HCEC 1CT (cell line): ENCODE measurements around the gene MAML2.

Source experiments
- DNase-seq: peaks from one replicate; pipeline ENCODE4 v3.0.0-alpha.2; 2017

Gene MAML2

DNA sequence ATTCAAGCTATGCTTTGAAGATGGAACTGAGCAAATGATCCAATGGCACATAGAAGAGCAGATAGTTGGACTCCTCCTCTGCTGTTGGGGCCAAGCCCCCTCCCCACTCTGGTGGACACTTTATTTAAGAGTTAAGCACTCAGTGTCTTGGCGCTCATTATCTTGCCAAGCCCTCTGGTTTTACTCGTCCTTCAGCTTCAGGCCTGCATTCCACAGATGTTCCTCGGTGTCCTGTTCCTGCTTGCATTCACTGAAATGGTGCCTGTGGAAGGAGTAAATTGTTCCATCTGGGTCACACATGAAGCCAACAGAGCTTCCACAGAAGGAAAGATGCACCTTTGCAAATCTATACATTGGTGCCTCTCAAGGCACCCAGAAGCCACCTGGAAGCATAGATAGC is 26.1 kb downstream of the MAML2 start:
- no peak for DNase-seq

DNA sequence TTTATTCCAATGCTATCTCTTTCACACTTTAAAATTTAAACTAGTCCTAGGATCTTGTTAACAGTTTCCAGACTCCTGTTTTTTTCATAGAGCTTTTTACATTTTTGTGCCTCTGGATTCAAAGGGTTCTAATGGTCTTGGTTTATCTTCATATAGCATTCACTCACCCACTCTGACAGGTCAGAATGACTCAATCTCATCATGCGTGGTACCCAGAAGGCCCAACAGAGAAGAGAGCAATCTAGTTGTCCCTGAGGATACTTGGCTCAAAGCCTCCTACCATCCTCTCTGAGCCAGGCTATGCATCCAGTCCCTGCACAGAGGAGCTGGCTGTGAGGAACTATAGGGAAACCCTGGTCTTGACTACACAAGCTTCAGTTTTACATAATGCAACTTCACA is 27.5 kb downstream of the MAML2 start:
- no peak for DNase-seq

DNA sequence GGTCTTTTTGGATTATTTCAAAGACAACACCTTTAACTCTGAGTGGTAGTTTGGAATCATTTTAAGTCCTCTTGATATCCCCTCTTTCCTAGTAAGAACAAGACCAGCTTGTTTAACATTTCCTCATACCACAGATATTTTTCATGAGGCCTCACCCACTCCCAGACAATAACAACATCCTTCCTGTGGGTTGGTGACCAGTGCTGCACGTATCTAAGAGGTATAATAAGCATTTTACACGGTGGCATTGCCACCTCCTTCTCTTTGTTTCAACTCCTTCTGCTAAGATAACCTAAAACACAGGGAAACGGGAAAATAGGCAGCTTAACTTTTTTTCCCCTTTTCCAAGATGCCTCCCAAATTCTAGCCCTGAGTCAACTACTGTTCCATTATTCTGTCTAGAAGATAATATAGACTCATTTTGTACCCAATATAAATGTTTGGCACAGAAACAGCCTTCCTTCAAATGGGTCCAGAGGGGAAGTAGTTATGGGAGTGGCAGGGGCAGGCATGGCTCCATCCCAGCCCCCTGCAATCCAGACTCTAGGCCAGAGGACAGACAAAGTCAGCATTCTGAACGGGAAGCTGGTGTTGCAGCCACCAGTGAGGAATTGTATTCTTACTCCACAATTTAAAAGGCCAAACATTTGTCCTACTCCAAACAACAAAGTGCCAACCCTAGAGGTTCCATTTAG is 28.5 kb downstream of the MAML2 start:
- peak; percentile 81 for DNase-seq

DNA sequence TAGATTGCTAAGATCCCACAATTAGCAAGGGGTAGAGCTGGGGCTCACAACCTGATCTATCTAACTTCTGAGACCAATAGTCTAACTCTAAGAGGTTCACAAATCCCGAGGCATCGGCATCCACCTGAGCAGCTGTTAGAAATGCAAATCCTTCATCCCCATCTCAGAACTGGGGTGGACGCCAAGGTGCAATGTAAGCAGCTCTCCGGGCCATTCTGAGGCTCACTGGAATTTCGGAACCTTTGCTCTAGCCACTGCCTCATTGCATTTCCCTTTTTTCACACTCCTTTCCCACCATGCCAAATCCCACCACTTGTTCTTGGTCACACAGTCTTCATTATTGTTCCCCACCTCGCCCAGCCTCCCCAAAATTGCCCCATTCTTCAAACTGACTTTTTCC is 29.8 kb downstream of the MAML2 start:
- no peak for DNase-seq

DNA sequence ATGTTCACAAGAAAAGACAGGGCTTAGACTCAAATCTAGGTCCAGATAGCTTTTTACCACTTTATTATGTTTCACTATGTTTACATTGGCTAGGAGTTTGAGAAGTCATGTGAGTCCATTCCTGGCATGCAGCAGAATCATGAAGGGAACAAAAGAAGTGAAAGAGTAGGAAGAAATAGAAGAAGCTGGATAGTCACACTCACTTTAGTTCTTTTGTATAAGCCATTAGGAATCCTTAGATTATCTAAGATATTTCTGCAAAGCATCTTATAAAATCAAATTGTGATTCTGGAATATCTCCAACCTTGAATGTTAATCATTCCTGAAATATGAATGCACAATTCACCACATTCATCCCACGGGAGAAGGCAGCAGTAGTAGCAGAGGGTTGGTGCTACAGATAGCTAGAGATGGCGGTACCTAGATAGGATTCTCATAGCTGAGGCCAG is 31.9 kb downstream of the MAML2 start:
- DNase-seq = peak; percentile 63

DNA sequence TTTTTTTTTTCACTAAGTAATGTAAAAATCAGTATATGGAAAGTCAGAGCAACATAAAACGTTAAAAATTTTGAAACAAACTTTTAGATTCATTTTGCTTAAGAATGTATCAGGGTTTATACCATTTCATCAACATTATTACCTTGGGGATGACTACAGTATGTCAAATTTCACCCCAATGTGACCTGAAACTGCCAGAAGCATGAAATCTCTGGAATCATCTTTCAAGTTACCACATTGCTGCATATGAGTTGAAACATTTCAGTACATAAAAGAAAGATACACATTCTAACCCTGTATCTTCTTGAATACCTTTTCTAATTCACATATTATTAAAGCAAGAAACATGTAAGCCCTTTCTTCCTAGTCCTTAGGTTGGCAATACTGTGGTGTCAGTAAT is 32.8 kb downstream of the MAML2 start:
- no peak for DNase-seq

DNA sequence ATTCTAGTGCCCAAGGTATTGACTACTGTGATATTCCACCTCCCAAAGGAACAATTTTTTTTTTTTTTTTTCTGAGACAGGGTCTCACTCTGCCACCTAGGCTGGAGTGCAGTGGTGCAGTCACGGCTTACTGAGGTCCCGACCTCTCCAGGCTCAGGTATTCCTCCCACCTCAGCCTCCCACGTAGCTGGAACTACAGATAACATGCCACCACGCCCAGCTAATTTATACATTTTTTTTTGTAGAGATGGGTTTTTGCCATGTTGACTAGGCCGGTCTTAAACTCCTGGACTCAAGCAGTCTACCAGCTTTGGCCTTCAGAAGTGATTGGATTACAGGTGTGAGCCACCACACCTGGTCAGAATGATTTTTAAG is 33.4 kb downstream of the MAML2 start:
- no peak for DNase-seq

DNA sequence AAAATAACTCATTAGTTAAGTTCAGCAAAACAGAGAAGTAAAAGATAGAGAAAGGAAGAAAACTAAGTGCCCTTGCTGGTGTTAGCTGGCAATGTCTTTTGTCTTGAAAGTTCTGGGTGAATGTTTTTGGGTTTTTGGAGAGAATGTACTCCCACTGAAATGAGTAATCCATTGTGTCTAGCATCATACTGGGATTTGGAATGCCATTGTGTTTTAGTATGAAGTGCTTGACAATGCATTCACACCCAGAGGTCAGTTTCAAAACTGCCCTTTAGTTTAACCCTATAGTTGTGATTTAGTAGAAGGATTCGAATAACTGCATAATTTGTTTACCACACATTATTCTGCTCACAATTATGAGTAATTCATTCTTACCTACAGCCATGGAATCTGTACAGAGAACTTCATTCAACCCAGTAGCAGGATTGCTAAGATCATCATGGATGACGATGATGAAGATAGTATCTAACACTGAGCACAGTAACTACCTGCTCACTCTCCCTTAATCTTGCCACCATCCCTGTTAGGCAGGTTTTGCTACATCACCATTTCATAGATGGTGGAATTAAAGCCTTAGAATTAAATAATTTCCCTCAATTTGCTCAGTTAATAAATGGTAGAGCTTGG is 33.9 kb downstream of the MAML2 start:
- DNase-seq = no peak

DNA sequence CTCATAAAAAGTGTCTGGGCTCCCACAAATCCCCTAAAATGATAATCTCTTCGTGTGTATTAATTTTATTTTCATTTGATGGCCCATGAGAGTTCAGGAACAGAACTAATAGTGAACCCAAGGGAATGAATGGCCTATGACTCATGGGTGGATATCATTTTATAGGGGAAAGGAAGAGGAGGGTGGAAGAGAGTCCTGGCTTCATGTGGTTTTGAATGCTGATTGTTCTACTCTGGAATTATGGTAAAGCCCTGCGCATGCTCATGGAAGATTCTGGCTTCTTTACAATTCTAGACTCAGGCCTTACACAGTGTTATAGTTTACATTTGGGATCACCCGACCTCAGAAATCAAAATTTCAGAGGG is 35.2 kb downstream of the MAML2 start:
- DNase-seq = peak; percentile 95

DNA sequence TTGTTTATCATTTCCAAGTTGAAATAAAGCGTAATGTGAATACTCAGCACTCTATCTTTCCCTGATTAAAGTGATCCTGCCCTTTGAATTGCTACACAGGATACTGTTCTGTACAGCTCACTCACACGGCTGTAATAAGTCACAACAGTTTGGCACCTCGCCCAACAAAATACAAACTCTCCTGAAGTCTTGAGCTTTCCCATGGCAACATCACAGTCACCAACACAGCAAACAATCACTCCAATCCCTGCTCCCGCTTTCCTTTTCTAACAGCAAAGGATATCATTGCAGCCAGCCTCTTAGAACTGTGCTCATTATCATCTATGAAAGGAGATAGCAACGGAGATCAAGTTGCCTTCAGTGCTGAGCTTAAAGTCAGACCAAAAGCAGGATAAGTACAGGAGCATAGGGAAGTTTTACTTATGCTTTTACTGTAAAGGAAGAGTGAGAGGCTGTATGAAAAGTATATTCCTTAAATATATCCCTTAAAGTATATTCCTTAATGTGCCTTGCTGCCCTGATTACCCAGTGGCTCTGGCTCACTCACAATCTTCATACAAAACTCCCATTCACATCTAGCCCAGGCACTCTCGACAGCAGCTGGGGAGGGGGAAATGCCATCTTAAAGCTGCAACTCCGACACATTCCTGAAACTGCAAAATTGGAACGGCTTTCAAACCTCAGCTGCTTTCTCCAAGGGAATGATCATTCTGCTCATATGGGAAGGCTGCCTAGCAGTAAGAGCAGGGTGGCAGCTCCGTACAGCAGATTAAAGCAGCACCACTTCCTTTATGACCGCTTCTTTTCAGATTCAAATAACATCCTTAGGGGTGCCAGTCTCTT is 35.8 kb downstream of the MAML2 start:
- peak; percentile 98 for DNase-seq

DNA sequence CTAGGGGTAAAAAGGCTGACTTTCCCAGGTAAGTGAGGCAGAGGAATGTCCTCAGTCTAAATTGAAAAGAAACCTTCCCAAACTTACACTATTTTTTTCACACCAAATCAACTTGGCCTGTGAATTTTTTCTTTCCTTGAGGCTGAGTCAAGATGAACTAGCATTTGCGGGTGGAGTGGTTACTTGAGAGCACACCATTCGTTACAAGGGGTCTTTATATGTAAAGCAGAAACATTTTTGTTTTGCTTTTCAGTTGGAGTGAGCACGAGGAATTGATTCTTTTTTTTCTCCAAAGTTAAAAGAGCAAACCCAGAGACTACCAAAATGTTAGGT is 36.4 kb downstream of the MAML2 start:
- no peak for DNase-seq

DNA sequence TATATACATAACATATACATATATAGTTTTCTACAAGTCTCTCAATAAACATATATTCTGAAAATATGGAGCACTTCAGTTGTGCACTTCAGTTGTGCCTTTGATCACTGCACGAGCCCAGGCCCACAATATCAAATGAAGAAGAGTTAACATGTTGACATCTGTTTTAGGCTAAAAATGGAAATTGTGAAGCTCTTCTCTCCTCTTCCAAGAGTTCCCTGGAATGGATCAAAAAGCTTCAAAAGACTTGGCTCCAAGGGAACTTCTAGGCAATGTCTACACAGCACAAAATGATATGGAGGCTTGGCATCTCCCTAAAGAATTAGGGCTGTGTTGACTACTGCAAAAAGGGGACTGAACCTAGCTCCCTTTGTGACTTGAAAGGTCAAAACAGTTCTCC is 36.9 kb downstream of the MAML2 start:
- DNase-seq = no peak

DNA sequence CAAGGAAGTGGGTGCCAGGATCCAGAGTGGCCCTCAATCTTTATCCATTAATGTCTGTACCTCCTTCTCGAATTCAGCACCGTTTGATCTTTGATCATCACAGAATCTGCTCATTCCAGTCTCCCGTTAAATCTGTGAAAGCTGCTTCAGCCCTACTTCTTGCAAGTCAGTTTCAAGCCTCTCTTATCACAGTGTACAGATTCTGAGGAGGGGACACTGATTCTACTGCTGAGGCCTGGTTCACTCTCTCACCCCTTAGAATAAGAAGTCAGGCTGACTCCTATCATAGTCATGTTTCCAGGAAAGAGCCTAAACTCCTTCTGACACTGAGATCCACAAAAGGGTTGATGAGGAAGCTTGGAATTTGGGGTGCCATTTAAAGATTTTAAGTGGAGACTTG is 39.0 kb downstream of the MAML2 start:
- peak; percentile 27 for DNase-seq

DNA sequence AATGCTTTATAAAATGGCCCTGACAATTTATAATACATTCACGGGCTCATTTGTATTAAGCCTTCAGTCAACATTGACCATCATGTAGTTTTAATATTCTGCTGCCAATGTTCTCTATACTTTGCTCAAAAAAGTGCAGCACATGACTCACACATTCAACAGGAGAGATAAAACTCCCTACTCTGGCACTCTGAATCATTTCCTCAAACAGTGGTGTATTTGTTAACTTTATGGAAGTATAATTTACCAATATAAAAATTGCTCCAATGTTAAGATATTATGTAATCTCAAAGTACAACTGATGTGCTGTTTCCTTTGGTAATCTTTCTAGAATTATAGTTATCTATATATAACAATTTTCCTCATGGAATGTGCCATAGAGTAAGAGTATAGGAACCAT is 39.9 kb downstream of the MAML2 start:
- DNase-seq = peak; percentile 85

DNA sequence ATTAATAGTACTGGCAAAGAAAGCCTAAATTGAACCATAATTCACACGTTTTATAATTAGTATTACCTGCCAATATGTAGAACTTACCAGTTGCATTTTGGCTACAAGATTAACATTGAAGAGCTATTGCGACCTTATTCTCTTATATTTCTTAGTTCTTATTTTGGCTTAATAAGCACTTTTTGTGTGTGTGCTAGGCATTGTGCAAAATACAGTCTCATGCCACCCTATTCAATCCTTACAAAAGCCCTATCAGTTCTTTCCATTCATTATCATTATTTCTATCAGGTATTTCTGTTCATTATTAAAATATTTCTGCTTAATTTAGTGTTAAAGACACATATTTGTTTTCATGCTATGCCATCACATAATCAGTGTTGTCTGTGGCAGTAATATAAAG is 41.2 kb downstream of the MAML2 start:
- no peak for DNase-seq

DNA sequence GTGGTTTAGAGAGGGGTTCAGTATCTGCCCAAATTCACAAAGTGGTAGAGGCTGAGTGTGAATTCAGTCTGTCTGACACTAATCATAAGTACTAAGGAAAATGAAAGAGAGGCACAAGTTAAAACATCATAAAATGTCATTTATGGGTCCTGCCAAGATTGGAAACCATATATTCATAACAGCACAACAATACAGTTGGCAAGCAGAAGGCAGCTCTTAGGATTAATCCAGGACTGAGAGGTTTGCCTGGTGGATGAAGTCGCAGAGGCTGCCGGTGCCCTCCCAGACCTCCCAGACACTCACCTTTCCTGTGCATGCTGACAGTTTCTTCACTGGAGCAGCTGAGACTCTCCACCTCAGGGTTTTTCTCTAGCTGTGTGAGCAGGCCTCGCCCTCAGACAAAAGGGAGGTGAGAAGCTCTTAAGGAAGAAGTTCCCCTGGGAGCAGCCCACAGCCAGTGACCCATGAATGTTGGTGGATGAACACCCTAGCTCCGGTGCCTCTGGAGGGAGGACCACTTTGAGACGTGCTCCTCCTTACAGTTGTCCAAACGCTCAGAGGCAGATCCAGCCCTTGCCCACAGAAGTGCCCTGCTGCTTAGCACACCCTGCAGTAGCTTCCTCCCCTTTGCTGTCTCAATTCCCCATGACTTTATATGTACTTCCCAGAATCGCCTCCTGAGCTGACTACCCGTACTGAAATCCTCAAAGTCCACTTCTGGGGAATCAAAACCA is 43.7 kb downstream of the MAML2 start:
- DNase-seq = no peak

DNA sequence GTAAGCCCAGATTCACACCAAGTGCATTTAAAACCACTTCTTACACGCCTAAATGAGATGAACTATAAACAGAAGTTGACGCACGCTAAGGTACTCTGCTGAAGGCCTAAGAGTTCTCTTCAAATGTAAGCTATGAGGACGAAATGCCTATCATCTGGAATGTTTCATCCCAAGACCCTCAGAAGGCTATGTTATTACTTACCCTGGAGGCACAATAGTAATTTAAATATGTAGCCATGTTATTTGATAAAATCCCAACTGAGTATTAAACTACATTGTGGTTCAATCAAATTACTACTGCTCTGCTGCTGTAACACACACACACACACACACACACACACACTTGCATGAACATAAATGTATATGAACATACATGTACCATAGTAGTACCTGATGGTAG is 47.6 kb downstream of the MAML2 start:
- DNase-seq = no peak

DNA sequence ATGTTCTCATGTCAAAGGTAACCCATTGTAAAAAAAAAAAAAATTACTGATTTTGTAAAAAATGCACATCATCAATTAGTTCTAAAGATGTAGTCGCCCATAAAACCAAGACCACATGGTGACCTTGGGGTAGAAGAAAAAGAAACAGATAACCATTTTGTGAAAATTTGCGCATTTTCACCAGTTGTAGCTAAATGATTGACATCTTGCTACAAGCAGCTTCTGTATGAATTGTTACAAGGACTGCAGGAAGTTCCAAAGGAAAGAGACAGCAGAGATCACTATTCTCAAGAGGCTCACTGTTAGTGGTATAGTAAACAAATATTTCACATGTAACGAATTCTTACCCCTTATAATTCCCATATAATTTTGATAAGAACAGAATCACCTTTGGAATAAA is 48.7 kb downstream of the MAML2 start:
- no peak for DNase-seq

DNA sequence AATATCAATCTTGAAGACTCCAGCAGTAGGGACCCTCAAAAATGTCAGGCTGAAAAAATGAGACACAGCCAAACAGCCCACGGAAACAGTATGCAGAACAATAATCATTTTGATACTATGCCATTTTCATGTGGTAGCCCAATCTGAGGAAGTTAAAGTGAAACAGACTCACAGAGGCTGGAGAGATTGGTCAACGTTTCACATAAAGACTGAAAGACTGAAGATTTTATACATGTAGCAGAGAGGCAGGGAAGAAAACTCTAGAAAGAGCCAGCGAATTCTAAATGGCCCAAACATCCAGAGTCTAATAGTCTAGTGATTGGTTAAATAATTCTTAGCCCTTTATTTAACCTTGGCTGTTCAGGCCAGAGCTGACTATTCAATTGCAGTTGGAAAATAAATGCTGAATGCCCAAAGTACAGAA is 49.4 kb downstream of the MAML2 start:
- no peak for DNase-seq

DNA sequence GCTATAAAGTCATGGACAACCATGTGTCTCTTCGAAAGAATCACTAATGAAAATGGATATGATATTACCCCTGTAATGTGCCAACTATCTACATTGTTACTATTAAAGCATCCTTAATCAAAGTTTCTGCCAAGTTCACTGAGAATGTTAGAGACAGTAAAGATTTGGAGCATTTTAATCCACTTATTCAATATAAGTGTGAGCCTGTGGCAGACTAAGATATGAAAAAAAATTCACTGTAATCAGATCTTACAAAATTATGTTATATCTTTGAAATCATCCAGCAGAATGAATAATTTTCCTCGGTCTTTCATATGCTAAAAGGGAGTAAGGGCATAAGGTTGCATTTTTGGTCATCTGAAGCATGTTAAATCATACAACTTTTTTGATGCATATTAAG is 49.9 kb downstream of the MAML2 start:
- no peak for DNase-seq

DNA sequence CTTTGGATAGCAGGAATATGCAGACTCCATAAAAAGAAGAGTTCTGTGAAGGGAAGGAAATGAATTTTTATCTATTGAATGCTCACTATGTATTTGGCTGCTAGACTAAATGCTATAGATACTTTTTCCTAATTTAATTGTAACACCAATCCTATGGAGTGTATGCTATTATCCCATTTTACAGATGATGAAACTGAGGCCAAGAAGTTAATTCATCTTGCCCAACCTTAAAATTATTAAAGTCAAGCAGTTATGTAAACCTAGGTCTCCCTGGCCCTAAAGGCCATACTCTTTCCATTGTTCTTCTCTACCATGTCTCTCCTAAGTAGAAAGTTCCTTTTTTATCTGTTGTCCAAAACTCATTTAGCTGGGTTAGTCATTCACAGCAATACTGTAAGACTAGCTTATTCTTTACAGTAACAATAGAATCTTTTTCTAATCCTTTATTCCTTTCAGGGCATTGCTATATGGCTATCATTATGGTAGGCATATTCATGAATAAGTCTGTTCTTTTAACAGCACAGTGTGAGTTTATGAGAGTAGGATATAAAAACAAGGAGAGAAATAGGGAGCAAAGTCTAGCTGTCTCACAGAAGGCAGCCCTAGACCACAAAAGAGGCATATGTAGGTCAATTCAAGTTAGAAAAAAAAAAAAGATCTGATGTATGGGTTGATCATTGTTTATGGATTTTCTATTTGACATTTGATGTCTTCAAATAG is 50.5 kb downstream of the MAML2 start:
- no peak for DNase-seq

DNA sequence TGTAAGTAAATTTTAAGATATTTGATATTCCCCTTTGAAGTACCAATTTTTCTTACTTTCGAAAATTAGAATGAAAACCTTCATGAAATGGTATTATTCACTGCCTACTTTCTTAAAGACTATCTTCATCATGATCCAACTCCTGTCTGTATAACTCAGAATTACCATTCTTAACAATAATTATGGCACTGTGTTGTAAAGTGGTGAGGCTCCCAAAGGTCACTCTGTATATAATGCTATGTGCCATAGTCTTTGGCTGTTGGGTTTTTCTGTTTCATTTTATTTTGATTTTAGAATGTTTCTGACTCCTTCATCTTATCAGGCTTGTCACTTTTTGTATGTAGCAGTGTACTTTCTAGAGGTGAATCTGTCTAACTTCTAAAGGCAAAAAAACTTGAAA is 52.4 kb downstream of the MAML2 start:
- DNase-seq = no peak

DNA sequence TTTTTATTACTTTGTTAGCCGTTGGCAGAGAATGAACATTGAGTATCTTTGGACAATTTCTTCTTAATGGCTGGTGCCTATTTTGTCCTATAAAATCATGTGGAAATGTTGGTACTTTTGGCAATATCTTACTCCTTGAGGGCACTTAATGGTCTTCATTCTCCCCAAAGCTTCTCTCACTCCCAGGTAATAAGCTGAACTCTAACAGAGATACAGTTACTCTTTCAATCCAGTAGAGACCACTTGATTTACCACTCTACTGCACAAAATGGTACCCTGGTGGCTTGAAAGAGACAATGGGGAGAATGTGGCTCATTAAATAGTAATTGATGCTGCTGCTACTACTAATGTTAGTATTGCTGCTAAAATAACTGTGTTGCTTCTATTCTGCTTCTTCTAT is 53.0 kb downstream of the MAML2 start:
- DNase-seq = no peak
